GM10266 (cell line): ENCODE measurements around the gene STX16.

Source experiments
- DNase-seq: peaks from one replicate; pipeline ENCODE4 v3.0.0; 2012; ENCODE audit errors: extremely low spot score
- CTCF ChIP-seq: IDR thresholded peaks from 2 replicates; pipeline ENCODE4 v1.5.1; 2012; ENCODE audit warnings: mild to moderate bottlenecking, low read depth; ENCODE audit not compliant: control insufficient read depth, insufficient read depth; ENCODE audit errors: missing control alignments

STX16 gene

GRCh38 chr20:58657986-58658385, 6.9 kb downstream of the STX16 start:
- no peak for DNase-seq
- TF ChIP-seq CTCF: no peak

GRCh38 chr20:58658760-58659159, 7.7 kb downstream of the STX16 start:
- no peak for DNase-seq
- TF ChIP-seq CTCF: no peak

DNA sequence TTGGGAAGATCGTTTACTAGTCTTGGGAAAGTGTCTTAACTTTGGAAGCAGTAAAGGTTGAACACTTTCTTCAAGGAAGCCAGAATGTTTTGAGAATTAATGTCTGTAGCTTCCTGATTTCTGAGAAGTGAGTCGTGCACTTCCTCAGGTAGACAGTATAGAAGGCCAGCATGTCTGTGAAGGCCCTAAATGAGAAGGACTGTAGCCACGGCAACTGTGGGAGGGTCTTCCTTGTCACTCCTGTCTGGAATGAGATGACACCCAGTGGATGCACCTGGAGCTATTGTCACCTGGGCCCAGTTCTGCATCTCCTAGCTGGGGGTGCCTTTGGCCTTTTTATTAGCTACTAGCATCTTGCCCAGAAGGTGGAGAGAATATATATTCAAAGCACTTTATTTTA, 8.8 kb downstream of the STX16 start:
- no peak for TF ChIP-seq CTCF
- DNase-seq: no peak

DNA sequence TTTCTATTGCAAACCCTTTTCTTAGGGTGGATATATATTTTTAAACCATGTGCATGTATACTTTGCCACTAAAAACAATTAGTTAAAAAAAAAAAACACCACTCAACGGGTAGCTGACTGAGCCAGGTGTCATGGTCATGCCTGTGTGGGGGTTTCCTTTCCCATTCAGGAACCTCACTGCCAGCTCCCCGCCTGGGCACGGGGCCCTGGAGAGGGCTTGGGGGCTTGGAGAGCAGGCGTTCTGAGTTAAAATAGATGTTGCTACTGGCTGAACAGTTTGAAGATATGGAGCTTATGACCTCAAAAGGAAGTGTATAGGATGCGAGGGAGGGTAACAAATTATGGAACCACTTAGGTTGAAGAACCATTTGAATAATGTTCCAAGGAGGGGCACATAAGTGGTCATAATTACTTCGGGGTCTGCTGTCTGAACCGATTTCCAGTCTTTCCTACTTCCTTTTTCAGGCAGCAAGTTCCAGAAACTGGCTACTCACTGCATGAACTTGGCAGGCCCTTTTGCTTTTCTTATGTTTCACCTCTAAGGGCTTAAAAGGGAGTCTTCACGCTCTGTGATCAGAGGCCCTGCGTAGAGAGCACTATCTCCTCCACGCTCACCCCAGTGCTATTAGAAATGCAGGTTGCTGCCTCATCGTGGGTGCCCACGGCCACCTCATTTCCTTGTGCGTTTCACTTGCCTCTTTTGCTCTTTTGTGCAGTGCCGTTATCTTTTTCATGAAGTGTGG, 9.9 kb downstream of the STX16 start:
- no peak for TF ChIP-seq CTCF

GRCh38 chr20:58661598-58662473, 10.8 kb downstream of the STX16 start:
- no peak for DNase-seq
- no peak for TF ChIP-seq CTCF

More for the DNA sequence above, 9.9 kb downstream of the STX16 start:
- no peak for DNase-seq

DNA sequence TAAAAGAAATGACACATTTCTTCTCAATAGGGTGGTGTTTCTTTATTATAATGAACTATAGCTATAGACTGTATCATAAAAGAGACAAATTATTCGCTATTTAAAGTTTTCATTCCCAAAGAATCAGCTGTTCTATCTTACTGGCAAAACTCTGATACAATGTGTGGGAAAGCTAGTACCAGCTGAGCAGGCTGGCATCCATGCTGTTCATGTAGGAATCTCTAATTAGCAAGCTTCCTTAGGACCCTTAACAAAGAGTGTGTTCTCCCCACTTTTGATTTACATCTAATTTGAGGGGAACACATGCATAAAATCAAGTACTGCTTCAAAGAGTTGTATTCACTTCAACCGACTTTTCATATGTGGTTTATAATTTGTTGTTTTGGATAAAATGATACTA, 13.2 kb downstream of the STX16 start:
- no peak for TF ChIP-seq CTCF
- no peak for DNase-seq

DNA sequence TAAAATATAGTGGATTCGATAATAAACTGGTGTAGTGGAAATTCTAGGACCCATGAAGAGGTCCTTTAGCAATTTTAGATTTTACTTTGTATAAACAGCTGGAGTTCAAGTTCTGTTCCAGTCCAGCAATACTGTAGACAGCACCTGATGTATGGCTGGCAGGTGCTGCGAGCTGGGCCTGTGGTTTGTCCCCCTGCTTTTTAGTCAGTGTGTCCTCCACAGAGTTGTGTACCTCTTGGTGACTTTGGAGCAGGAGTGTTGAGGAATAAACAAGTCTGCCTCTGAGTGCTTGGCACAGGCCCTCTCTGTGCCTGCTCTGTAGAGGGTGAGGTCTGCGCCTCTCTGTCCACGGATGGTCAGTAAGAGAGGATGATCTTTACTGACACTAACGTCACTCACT, 13.8 kb downstream of the STX16 start:
- no peak for DNase-seq
- no peak for TF ChIP-seq CTCF
